ENCODE measurements around the gene DNAJC2. TPM values are rescaled to one million over a fixed set of nuclear protein-coding genes. Genes with fewer than 3 reads are reported as not detected.
"Not testable (repeated sequence)": the region's sequence is repeated elsewhere in the genome, so short reads cannot be mapped to it uniquely, and the experiment has no call there.

Gene DNAJC2
- total RNA-seq, 2 donors from 2014 or later = 20.3 to 41.3 TPM

DNA sequence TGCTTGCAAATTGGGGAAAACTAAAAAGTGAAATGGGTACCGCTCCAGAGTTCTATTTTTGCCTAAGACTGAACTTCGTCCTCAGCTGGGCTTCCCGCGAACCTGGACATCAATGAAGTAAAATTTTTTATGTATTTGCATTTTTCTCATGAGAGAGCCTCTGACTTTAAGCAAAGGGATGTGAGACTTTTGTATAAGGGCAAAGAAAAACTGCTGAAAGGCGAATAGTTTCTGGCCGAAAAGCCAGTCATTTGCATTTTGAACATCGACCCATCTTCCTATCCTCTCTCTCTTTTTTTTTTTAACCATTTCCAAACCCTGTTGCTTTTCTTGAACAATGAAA lies 46.8 kb downstream of the DNAJC2 start:
- ATAC-seq (ENCODE audit: insufficient number of reproducible peaks, low FRiP score, low read depth) (no peak), DNase-seq (ENCODE audit: low spot score) (no peak)
- Histone ChIP-seq H3K9me3 (no peaks in the 10 kb centered on the region), H3K36me3 (peaks cover 26% of the 10 kb centered on the region), H3K4me1 (ENCODE audit: control insufficient read depth in 1 of 2, low read depth in 2 of 2) (peaks cover 12 to 24% of the 10 kb centered on the region in 2 donors), H3K27me3 (replicated peaks; ENCODE audit: insufficient read depth) (peaks cover 4% of the 10 kb centered on the region), H3K27ac (peak overlapping the region; percentile 75 to 84), H3K4me3 (peak overlapping the region; percentile 84)
- TF ChIP-seq, protein P1, sequence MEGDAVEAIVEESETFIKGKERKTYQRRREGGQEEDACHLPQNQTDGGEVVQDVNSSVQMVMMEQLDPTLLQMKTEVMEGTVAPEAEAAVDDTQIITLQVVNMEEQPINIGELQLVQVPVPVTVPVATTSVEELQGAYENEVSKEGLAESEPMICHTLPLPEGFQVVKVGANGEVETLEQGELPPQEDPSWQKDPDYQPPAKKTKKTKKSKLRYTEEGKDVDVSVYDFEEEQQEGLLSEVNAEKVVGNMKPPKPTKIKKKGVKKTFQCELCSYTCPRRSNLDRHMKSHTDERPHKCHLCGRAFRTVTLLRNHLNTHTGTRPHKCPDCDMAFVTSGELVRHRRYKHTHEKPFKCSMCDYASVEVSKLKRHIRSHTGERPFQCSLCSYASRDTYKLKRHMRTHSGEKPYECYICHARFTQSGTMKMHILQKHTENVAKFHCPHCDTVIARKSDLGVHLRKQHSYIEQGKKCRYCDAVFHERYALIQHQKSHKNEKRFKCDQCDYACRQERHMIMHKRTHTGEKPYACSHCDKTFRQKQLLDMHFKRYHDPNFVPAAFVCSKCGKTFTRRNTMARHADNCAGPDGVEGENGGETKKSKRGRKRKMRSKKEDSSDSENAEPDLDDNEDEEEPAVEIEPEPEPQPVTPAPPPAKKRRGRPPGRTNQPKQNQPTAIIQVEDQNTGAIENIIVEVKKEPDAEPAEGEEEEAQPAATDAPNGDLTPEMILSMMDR (IDR thresholded peaks at IDR 0.05) = no peak

DNA sequence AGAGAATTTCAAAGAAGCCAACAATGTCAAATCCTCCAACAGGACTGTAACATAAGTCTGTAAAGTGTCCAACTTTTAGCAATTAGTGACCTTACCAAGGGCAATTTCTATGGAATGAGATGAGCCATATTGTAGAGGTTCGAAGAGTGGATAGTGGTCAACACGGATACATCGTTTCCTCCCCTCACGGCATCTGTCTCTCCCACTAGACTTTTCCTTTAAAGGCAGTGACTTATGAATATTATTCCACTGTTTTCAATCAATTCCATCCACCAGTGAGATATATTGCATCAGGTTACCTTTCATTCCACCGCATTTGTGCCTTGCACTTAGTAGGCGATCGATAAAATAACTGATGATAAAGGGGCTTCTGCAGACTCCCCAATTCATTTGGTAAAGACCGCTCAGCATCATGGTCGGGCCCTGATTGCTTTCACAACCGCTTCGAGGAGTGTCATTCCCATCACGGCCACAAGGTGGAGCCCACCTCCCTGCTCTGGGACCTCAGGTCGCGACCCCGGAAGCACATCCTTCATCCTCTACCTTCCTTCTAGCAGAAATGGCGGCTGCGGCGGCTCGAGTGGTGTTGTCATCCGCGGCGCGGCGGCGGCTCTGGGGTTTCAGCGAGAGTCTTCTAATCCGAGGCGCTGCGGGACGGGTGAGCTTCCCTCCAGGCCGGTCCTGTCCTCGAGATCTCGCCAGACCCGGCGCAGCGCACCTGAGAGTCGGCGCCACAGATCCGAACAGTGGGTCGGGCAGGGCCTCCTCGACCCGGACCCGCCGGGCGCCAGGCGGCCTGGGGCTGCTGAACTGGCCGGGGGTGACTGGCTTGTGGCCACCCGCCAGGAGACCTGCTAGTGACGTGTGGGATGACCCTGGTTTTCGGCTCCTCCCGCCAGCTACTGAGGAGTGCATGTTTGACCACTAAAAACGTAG lies 47.4 kb downstream of the DNAJC2 start, which contains the start of gene PMPCB:
Gene PMPCB, plus strand, starts transcription at position 535 of the 936 bp plus-strand sequence. Its CDS starts 25 bp downstream, at position 560.
- H3K4me1 ChIP-seq (ENCODE audit: control insufficient read depth in 1 of 2, low read depth in 2 of 2) = peaks cover 12 to 24% of the 10 kb centered on the region in 2 donors
- DNase-seq (ENCODE audit: low spot score) = peak; percentile 92
- TF ChIP-seq, protein P1 (IDR thresholded peaks at IDR 0.05) = peak; percentile 98
- ATAC-seq (ENCODE audit: insufficient number of reproducible peaks, low FRiP score, low read depth) = peak; percentile 93
- H3K27me3 ChIP-seq (replicated peaks; ENCODE audit: insufficient read depth) = peaks cover 4% of the 10 kb centered on the region
- peaks cover 22% of the 10 kb centered on the region for H3K36me3 ChIP-seq
- H3K4me3 ChIP-seq = peak within 1 kb of the TSS; percentile 84
- peak within 1 kb of the TSS; percentile 75 to 84 for H3K27ac ChIP-seq
- no peaks in the 10 kb centered on the region for H3K9me3 ChIP-seq

DNA sequence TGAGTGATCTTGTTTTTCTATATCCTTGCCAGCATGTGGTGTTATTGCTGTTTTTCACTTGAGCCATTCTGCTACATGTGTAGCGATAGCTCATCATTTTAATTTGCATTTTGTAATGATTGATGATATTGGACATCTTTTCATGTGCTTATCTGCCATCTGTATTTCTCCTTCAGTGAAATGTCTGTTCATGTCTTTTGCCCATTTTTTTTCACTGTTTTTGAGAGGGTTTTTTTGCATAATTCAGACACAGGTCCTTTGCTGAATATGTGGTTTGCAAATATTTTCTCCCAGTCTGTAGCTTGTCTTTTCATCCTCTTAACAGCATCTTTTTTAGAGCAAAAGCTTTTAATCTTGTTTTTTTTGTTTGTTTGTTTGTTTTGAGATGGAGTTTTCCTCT lies 51.0 kb downstream of the DNAJC2 start:
- TF ChIP-seq, protein P1 (IDR thresholded peaks at IDR 0.05) = no peak
- Histone ChIP-seq H3K27me3 (replicated peaks; ENCODE audit: insufficient read depth) (peaks cover 4% of the 10 kb centered on the region), H3K36me3 (no peaks in the 10 kb centered on the region), H3K4me3 (no peak overlapping the region), H3K4me1 (ENCODE audit: control insufficient read depth in 1 of 2, low read depth in 2 of 2) (peaks cover 6 to 14% of the 10 kb centered on the region in 2 donors), H3K9me3 (no peaks in the 10 kb centered on the region), H3K27ac (no peak overlapping the region)
- ATAC-seq (ENCODE audit: insufficient number of reproducible peaks, low FRiP score, low read depth) (no peak), DNase-seq (ENCODE audit: low spot score) (no peak)

DNA sequence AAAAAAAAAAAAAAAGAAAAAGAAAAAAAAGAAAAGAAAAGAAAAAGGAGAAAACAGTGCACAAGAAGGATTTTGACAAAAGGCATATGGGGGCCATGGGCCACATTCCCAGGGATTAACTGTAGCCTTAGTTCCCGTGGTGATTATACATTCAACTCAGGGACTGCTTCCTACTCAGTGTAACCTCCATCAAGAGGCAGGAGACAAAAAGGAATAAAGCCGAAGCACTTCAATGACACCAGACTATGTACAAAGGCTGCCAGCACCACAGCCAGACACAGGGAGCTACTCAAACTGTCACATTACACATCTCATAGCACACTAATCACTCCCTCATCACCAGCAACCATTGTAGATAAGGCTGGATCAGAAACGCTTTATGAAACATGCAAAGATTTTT lies 52.4 kb downstream of the DNAJC2 start:
- Histone ChIP-seq H3K27ac (no peak overlapping the region), H3K27me3 (replicated peaks; ENCODE audit: insufficient read depth) (peaks cover 4% of the 10 kb centered on the region), H3K36me3 (no peaks in the 10 kb centered on the region), H3K4me1 (ENCODE audit: control insufficient read depth in 1 of 2, low read depth in 2 of 2) (peaks cover 0 to 7% of the 10 kb centered on the region in 2 donors), H3K4me3 (no peak overlapping the region), H3K9me3 (no peaks in the 10 kb centered on the region)
- no peak for ATAC-seq (ENCODE audit: insufficient number of reproducible peaks, low FRiP score, low read depth)
- TF ChIP-seq, protein P1 (IDR thresholded peaks at IDR 0.05) = no peak
- no peak for DNase-seq (ENCODE audit: low spot score)

DNA sequence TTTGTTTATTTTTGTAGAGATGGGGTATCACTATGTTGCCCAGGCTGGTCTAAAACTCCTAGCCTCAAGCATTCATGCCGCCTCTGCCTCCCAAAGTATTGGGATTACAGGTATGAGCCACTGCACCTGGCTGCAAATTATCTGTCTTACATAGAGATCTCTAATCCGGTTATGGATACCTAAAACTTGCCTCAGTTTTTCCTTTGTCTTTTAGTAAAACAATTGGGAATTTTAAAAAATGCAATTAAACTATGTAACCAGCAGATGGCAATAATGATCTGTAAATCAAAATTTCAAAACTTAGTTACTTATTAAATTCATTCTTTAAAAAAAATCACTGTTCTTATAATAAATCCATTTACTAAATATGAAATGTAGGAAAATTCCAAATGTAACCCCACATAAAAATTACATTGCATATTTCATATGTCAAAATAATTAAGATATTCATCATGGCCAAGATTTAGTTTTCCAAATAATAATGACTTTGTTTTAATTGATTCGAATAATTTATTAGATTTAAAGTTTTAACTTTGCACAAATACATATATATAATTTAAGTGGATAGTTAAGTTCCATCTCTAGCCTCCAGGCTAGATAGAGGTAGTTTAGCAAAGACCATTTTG lies 61.7 kb downstream of the DNAJC2 start:
- H3K27me3 ChIP-seq (replicated peaks; ENCODE audit: insufficient read depth); H3K4me3 ChIP-seq; H3K9me3 ChIP-seq; H3K36me3 ChIP-seq; ATAC-seq (ENCODE audit: insufficient number of reproducible peaks, low FRiP score, low read depth); H3K27ac ChIP-seq; DNase-seq (ENCODE audit: low spot score); H3K4me1 ChIP-seq (ENCODE audit: control insufficient read depth in 1 of 2, low read depth in 2 of 2): not testable (repeated sequence)

DNA sequence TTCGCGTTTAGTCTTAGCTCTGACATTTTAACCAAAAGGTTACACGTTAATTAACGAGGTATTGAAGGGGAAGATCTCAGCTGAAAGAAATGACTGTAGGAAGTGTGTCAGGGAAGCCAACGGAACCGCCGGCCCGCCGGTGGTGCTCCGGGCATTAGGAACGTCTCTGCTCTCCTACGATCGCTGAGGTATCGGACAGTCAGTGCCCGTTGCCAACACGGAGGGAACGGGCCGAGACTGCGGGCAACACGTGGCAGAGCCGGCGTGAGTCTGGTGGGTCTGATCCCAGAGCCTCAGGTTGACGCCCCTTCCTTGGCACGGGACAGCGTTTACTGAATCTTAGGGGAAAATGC lies 63.8 kb downstream of the DNAJC2 start:
- not testable (repeated sequence) for H3K9me3 ChIP-seq; H3K27me3 ChIP-seq (replicated peaks; ENCODE audit: insufficient read depth); H3K36me3 ChIP-seq; DNase-seq (ENCODE audit: low spot score); H3K4me1 ChIP-seq (ENCODE audit: control insufficient read depth in 1 of 2, low read depth in 2 of 2); ATAC-seq (ENCODE audit: insufficient number of reproducible peaks, low FRiP score, low read depth)
- Histone ChIP-seq H3K27ac (peak overlapping the region; percentile 0 to 44), H3K4me3 (peak overlapping the region; percentile 90)

DNA sequence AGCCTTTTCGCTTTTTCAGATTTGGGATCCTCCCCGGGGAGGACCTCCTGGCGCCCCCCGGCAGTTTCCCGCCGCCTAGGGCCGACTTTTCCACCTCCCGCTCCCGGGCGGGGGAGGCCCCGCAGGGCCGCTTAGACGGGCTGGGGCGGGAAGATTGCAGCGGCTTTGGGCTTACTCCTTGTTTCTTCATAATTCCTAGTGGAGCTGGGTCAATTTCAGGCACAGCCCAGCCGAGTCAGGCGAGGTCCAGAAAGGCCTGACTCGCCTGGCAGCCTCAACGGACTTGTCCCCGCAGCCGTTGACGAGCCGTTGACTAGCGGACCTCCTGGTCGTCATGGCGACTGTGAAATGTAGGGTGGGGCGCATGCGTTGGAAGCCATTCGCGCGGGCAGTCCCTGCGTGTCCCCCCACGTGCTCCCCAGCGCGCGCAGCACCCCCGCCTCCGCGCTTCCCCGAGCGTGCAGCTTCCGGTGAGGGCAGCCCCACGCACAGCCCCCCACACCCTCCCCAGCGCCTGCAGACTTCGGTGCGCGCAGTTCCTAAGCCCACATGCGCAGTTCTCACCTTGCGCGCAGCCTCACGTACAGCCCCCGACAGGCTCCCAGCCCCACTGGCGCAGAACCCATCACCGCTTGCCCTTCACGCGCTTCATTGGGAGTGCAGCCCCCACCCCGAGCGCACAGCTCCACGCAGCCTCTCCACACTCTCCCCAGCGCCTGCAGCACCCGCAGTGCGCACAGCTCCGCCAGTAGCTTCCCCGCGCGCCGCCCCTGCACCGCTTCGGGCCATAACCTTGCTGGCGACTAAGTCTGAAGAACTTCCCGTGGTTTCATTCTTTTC lies 64.4 kb downstream of the DNAJC2 start:
- DNase-seq (ENCODE audit: low spot score) = peak; percentile 56
- not testable (repeated sequence) for ATAC-seq (ENCODE audit: insufficient number of reproducible peaks, low FRiP score, low read depth)

DNA sequence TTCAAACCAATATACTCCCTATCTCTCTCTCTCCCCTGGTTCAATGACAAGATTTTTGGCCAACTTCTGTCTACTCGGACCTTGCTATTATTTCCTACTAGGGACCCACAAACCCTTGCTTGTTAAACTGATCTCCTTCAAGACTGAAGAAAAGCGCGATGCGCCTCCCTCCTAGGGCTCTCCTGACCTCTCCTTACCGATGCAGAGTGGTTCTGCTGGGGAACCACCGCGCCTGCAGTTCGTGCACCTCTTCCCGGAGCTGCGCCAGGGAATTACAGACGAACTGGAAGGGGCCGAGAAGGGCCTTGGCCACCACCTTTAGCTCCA lies 65.0 kb downstream of the DNAJC2 start:
- H3K36me3 ChIP-seq; H3K4me1 ChIP-seq (ENCODE audit: control insufficient read depth in 1 of 2, low read depth in 2 of 2); DNase-seq (ENCODE audit: low spot score); H3K27me3 ChIP-seq (replicated peaks; ENCODE audit: insufficient read depth); H3K27ac ChIP-seq; ATAC-seq (ENCODE audit: insufficient number of reproducible peaks, low FRiP score, low read depth); H3K9me3 ChIP-seq: not testable (repeated sequence)
- H3K4me3 ChIP-seq = peak overlapping the region; percentile 90

More for the DNA sequence above, 64.4 kb downstream of the DNAJC2 start:
- not testable (repeated sequence) for H3K27me3 ChIP-seq (replicated peaks; ENCODE audit: insufficient read depth); H3K36me3 ChIP-seq; H3K4me1 ChIP-seq (ENCODE audit: control insufficient read depth in 1 of 2, low read depth in 2 of 2); H3K9me3 ChIP-seq
- Histone ChIP-seq H3K4me3 (peak overlapping the region; percentile 90), H3K27ac (peak overlapping the region; percentile 0 to 44)
